Neural cell (in vitro differentiated cells): Measurements from ENCODE around the gene PMF1.

Source experiments
- EP300 ChIP-seq: fragments of 450-650 bp; conservative IDR thresholded peaks from 2 replicates; pipeline ENCODE4 v1.6.1; 2014; ENCODE audit warnings: antibody characterized with exemption, mild to moderate bottlenecking, moderate library complexity; ENCODE audit not compliant: poor library complexity, severe bottlenecking
- EZH2 ChIP-seq: fragments of 200-600, 300-800 bp; shearing (Covaris generic), sonication (generic); IDR thresholded peaks from 2 replicates; pipeline ENCODE4 v1.6.1; 2014; ENCODE audit warnings: antibody characterized with exemption, low read length, borderline replicate concordance, mild to moderate bottlenecking; ENCODE audit not compliant: insufficient read depth, poor library complexity, severe bottlenecking
- MXI1 ChIP-seq: fragments of 450-650 bp; conservative IDR thresholded peaks from 2 replicates; pipeline ENCODE4 v1.6.1; 2014; ENCODE audit warnings: antibody characterized with exemption, mild to moderate bottlenecking; ENCODE audit not compliant: poor library complexity, severe bottlenecking
- POLR2AphosphoS5 ChIP-seq: IDR thresholded peaks from 2 replicates; pipeline ENCODE4 v1.6.1; 2012
- RAD21 ChIP-seq: fragments of 450-650 bp; conservative IDR thresholded peaks from 2 replicates; pipeline ENCODE4 v1.6.1; 2014; ENCODE audit warnings: antibody characterized with exemption, mild to moderate bottlenecking, moderate library complexity
- SMC3 ChIP-seq: fragments of 450-650 bp; conservative IDR thresholded peaks from 2 replicates; pipeline ENCODE4 v1.6.1; 2014; ENCODE audit warnings: antibody characterized with exemption, mild to moderate bottlenecking, moderate library complexity; ENCODE audit not compliant: poor library complexity
- TAF1 ChIP-seq: IDR thresholded peaks from 2 replicates; pipeline ENCODE4 v1.6.1; 2012; ENCODE audit warnings: low read depth
- TF ChIP-seq, protein P1 (sequence below): fragments of 450-650 bp; IDR thresholded peaks from 2 replicates; pipeline ENCODE4 v1.5.1; 2014; ENCODE audit warnings: antibody characterized with exemption, mild to moderate bottlenecking, moderate library complexity; ENCODE audit not compliant: poor library complexity, severe bottlenecking
- TF ChIP-seq, protein P2 (sequence below): IDR thresholded peaks from 2 replicates; pipeline ENCODE4 v1.6.1; 2012; ENCODE audit warnings: borderline replicate concordance

DNA sequence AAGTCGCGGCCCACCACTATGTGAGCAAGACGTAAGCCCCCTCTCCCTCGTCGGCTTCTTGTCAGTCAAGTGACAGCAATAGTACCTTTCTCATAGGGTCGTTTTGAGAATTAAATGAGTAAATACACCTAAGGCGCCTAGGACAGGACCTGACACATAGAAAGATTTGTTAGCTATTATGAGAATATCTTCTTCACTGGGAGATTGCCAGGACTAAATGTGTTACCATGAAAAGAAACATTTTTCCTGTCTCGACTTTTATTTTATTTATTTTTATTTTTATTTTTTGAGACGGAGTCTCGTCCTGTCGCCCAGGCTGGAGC is 798 bp downstream of the PMF1 start:
- TF ChIP-seq, protein P1, sequence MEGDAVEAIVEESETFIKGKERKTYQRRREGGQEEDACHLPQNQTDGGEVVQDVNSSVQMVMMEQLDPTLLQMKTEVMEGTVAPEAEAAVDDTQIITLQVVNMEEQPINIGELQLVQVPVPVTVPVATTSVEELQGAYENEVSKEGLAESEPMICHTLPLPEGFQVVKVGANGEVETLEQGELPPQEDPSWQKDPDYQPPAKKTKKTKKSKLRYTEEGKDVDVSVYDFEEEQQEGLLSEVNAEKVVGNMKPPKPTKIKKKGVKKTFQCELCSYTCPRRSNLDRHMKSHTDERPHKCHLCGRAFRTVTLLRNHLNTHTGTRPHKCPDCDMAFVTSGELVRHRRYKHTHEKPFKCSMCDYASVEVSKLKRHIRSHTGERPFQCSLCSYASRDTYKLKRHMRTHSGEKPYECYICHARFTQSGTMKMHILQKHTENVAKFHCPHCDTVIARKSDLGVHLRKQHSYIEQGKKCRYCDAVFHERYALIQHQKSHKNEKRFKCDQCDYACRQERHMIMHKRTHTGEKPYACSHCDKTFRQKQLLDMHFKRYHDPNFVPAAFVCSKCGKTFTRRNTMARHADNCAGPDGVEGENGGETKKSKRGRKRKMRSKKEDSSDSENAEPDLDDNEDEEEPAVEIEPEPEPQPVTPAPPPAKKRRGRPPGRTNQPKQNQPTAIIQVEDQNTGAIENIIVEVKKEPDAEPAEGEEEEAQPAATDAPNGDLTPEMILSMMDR = no peak
- TF ChIP-seq SMC3 (no peak), POLR2AphosphoS5 (no peak), EP300 (no peak), TAF1 (no peak), EZH2 (no peak), RAD21 (no peak), MXI1 (no peak)
- TF ChIP-seq, protein P2, sequence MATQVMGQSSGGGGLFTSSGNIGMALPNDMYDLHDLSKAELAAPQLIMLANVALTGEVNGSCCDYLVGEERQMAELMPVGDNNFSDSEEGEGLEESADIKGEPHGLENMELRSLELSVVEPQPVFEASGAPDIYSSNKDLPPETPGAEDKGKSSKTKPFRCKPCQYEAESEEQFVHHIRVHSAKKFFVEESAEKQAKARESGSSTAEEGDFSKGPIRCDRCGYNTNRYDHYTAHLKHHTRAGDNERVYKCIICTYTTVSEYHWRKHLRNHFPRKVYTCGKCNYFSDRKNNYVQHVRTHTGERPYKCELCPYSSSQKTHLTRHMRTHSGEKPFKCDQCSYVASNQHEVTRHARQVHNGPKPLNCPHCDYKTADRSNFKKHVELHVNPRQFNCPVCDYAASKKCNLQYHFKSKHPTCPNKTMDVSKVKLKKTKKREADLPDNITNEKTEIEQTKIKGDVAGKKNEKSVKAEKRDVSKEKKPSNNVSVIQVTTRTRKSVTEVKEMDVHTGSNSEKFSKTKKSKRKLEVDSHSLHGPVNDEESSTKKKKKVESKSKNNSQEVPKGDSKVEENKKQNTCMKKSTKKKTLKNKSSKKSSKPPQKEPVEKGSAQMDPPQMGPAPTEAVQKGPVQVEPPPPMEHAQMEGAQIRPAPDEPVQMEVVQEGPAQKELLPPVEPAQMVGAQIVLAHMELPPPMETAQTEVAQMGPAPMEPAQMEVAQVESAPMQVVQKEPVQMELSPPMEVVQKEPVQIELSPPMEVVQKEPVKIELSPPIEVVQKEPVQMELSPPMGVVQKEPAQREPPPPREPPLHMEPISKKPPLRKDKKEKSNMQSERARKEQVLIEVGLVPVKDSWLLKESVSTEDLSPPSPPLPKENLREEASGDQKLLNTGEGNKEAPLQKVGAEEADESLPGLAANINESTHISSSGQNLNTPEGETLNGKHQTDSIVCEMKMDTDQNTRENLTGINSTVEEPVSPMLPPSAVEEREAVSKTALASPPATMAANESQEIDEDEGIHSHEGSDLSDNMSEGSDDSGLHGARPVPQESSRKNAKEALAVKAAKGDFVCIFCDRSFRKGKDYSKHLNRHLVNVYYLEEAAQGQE = no peak
